ENCODE measurements around the gene NIT2.

NIT2 gene

GRCh38 chr3:100395679-100396431, 61.3 kb downstream of the NIT2 start:
- no peak for TF ChIP-seq CTCF (conservative IDR thresholded peaks at IDR 0.05; ENCODE audit: low read depth, low read length)
- no peak overlapping the region for H3K4me3 ChIP-seq (ENCODE audit: low read depth, low read length)
- no peak for DNase-seq (ENCODE audit: low read depth)

- no peak overlapping the region for H3K4me3 ChIP-seq (ENCODE audit: low read depth, low read length)
- TF ChIP-seq CTCF (conservative IDR thresholded peaks at IDR 0.05; ENCODE audit: low read depth, low read length): no peak
- no peak for DNase-seq (ENCODE audit: low read depth)
These were observed 62.4 kb downstream of the NIT2 start for GRCh38 chr3:100396967-100397366.

GRCh38 chr3:100399341-100400071, 64.9 kb downstream of the NIT2 start:
- peak overlapping the region; percentile 96 for H3K4me3 ChIP-seq (ENCODE audit: low read depth, low read length)
- TF ChIP-seq CTCF (conservative IDR thresholded peaks at IDR 0.05; ENCODE audit: low read depth, low read length): no peak
- no peak for DNase-seq (ENCODE audit: low read depth)

- no peak for TF ChIP-seq CTCF (conservative IDR thresholded peaks at IDR 0.05; ENCODE audit: low read depth, low read length)
- H3K4me3 ChIP-seq (ENCODE audit: low read depth, low read length): peak overlapping the region; percentile 96
- no peak for DNase-seq (ENCODE audit: low read depth)
These were observed 65.8 kb downstream of the NIT2 start for GRCh38 chr3:100400419-100400779.

GRCh38 chr3:100400780-100401673, 66.5 kb downstream of the NIT2 start, which contains the start of the genes LNP1 and TOMM70:
TSS of gene LNP1 (plus strand) at chr3:100401539. CDS start at chr3:100429730, 28,191 bp downstream.
TSS of gene TOMM70 (minus strand) at chr3:100401089. CDS start at chr3:100400949, 140 bp downstream.
- peak; percentile 97 for DNase-seq (ENCODE audit: low read depth)
- no peak for TF ChIP-seq CTCF (conservative IDR thresholded peaks at IDR 0.05; ENCODE audit: low read depth, low read length)

GRCh38 chr3:100401674-100402041, 67.1 kb downstream of the NIT2 start:
- peak; percentile 61 for DNase-seq (ENCODE audit: low read depth)
- TF ChIP-seq CTCF (conservative IDR thresholded peaks at IDR 0.05; ENCODE audit: low read depth, low read length): no peak
- H3K4me3 ChIP-seq (ENCODE audit: low read depth, low read length): peak overlapping the region; percentile 96

More at GRCh38 chr3:100400780-100401673, 66.5 kb downstream of the NIT2 start, which contains the start of the genes LNP1 and TOMM70:
- H3K4me3 ChIP-seq (ENCODE audit: low read depth, low read length): peak within 1 kb of the TSS; percentile 96
